A549 (cell line): ENCODE data around the gene FBLN1. TPM values are rescaled to one million over a fixed set of nuclear protein-coding genes. Genes with fewer than 3 reads are reported as not detected.
A peak's percentile ranks its signal among the peaks of the same experiment; 100 is the strongest.

Experiments
- CBX8 ChIP-seq: fragments of 200-600 bp; sonication (generic); IDR thresholded peaks from 2 replicates; pipeline ENCODE4 v1.6.1; 2016
- CEBPB ChIP-seq, 2 experiments: fragments of >200 bp in 1 of 2; sonication (Bioruptor Twin) in 1 of 2; formaldehyde crosslinking in 1 of 2; IDR thresholded peaks; 2 replicates each; pipeline ENCODE4 v1.6.1; 2012 to 2016
- CHD2 ChIP-seq: fragments of 150-350 bp; IDR thresholded peaks from 2 replicates; pipeline ENCODE4 v1.6.1; 2014; ENCODE audit warnings: low read length; ENCODE audit not compliant: partially characterized antibody
- CHD4 ChIP-seq: fragments of 200-600 bp; sonication (generic); IDR thresholded peaks from 2 replicates; pipeline ENCODE4 v1.6.1; 2016; ENCODE audit warnings: antibody characterized with exemption, mild to moderate bottlenecking, borderline replicate concordance
- CTCF ChIP-seq: fragments of >200 bp; sonication (Bioruptor Twin); formaldehyde crosslinking; IDR thresholded peaks from 3 replicates; pipeline ENCODE4 v1.5.1; 2016
- E2F6 ChIP-seq: IDR thresholded peaks from 2 replicates; pipeline ENCODE4 v1.6.1; 2012; ENCODE audit warnings: low read depth, borderline replicate concordance
- EHF ChIP-seq: fragments of 250-450 bp; sonication (Bioruptor Pico); IDR thresholded peaks from 2 replicates; pipeline ENCODE4 v1.5.0; 2020; ENCODE audit warnings: mild to moderate bottlenecking
- EHMT2 ChIP-seq: fragments of 200-600 bp; sonication (generic); IDR thresholded peaks from 2 replicates; pipeline ENCODE4 v1.6.1; 2016; ENCODE audit warnings: antibody characterized with exemption, low read depth, mild to moderate bottlenecking, moderate library complexity
- EP300 ChIP-seq, 2 experiments: fragments of >200 bp; sonication (Bioruptor Twin); formaldehyde crosslinking; IDR thresholded peaks; 2 replicates in 1 of 2; 3 replicates in 1 of 2; pipeline ENCODE4 v1.6.1; 2016 to 2017
- ESRRA ChIP-seq: fragments of 150-350 bp; IDR thresholded peaks from 2 replicates; pipeline ENCODE4 v1.6.1; 2014; ENCODE audit warnings: mild to moderate bottlenecking, low read length, borderline replicate concordance
- FOSB ChIP-seq: fragments of 250-450 bp; sonication (Bioruptor Pico); IDR thresholded peaks from 2 replicates; pipeline ENCODE4 v1.5.0; 2020; ENCODE audit warnings: mild to moderate bottlenecking, moderate library complexity
- FOXS1 ChIP-seq: fragments of 250-450 bp; sonication (Bioruptor Pico); IDR thresholded peaks from 2 replicates; pipeline ENCODE4 v1.5.0; 2020; ENCODE audit warnings: mild to moderate bottlenecking, moderate library complexity
- GATA3 ChIP-seq: IDR thresholded peaks from 2 replicates; pipeline ENCODE4 v1.6.1; 2012; ENCODE audit warnings: borderline replicate concordance
- HDAC2 ChIP-seq: fragments of 200-600 bp; sonication (generic); IDR thresholded peaks from 2 replicates; pipeline ENCODE4 v1.6.1; 2016
- HES2 ChIP-seq: fragments of >200 bp; sonication (Bioruptor Twin); formaldehyde crosslinking; IDR thresholded peaks from 2 replicates; pipeline ENCODE4 v1.6.1; 2016
- JUN ChIP-seq, 2 experiments: fragments of >200 bp; sonication (Bioruptor Twin); formaldehyde crosslinking; IDR thresholded peaks; 2 replicates in 1 of 2; 3 replicates in 1 of 2; pipeline ENCODE4 v1.6.1; 2016 to 2017
- MAFK ChIP-seq: fragments of 450-650 bp; IDR thresholded peaks from 2 replicates; pipeline ENCODE4 v1.6.1; 2014; ENCODE audit not compliant: partially characterized antibody
- MAX ChIP-seq: IDR thresholded peaks from 2 replicates; pipeline ENCODE4 v1.6.1; 2012
- MAZ ChIP-seq: fragments of 150-350 bp; IDR thresholded peaks from 2 replicates; pipeline ENCODE4 v1.6.1; 2014; ENCODE audit warnings: antibody characterized with exemption, low read depth, low read length, borderline replicate concordance
- MYC ChIP-seq: IDR thresholded peaks from 2 replicates; pipeline ENCODE4 v1.6.1; 2012; ENCODE audit warnings: mild to moderate bottlenecking, inconsistent platforms, low read length, improper control_type of control experiment, borderline replicate concordance
- NFE2L2 ChIP-seq: fragments of 150-350 bp; conservative IDR thresholded peaks from 2 replicates; pipeline ENCODE4 v1.6.1; 2014; ENCODE audit warnings: low read length
- NPAS2 ChIP-seq: fragments of 250-450 bp; sonication (Bioruptor Pico); IDR thresholded peaks from 2 replicates; pipeline ENCODE4 v1.8.0; 2022; ENCODE audit warnings: mild to moderate bottlenecking, moderate library complexity, borderline replicate concordance
- NR3C1 ChIP-seq: fragments of >200 bp; sonication (Bioruptor Twin); formaldehyde crosslinking; IDR thresholded peaks from 3 replicates; pipeline ENCODE4 v1.6.1; 2017
- PBX3 ChIP-seq: IDR thresholded peaks from 2 replicates; pipeline ENCODE4 v1.6.1; 2012
- PHF8 ChIP-seq: fragments of 200-600 bp; sonication (generic); IDR thresholded peaks from 2 replicates; pipeline ENCODE4 v1.6.1; 2016; ENCODE audit warnings: low read depth, mild to moderate bottlenecking, antibody characterized with exemption, moderate library complexity, borderline replicate concordance
- POLR2AphosphoS2 ChIP-seq: conservative IDR thresholded peaks from 2 replicates; pipeline ENCODE4 v1.6.1; 2012; ENCODE audit warnings: low read length, improper control_type of control experiment, inconsistent platforms
- RAD21 ChIP-seq, 2 experiments: fragments of >200 bp in 1 of 2; sonication (Bioruptor Twin) in 1 of 2; formaldehyde crosslinking in 1 of 2; IDR thresholded peaks in 1 of 2; conservative IDR thresholded peaks in 1 of 2; 2 replicates in 1 of 2; 3 replicates in 1 of 2; pipeline ENCODE4 v1.6.1; 2012 to 2018; ENCODE audit warnings: inconsistent platforms in 1 of 2
- RARB ChIP-seq: fragments of 250-450 bp; sonication (Bioruptor Pico); IDR thresholded peaks from 2 replicates; pipeline ENCODE4 v1.8.0; 2021; ENCODE audit warnings: mild to moderate bottlenecking, moderate library complexity
- RNF2 ChIP-seq: fragments of 200-600 bp; sonication (generic); IDR thresholded peaks from 2 replicates; pipeline ENCODE4 v1.6.1; 2016; ENCODE audit warnings: low read depth, mild to moderate bottlenecking, antibody characterized with exemption, moderate library complexity, borderline replicate concordance
- TFCP2L1 ChIP-seq: fragments of 250-450 bp; sonication (Bioruptor Pico); IDR thresholded peaks from 2 replicates; pipeline ENCODE4 v1.5.0; 2021; ENCODE audit warnings: mild to moderate bottlenecking
- TP53 ChIP-seq: fragments of 250-450 bp; sonication (Bioruptor Pico); IDR thresholded peaks from 2 replicates; pipeline ENCODE4 v1.5.0; 2021; ENCODE audit warnings: mild to moderate bottlenecking, moderate library complexity
- USF2 ChIP-seq: fragments of 450-650 bp; IDR thresholded peaks from 2 replicates; pipeline ENCODE4 v1.6.1; 2014; ENCODE audit warnings: antibody characterized with exemption
- ZFP36 ChIP-seq: fragments of 450-650 bp; IDR thresholded peaks from 2 replicates; pipeline ENCODE4 v1.6.1; 2014; ENCODE audit warnings: borderline replicate concordance; ENCODE audit not compliant: partially characterized antibody
- ZNF302 ChIP-seq: fragments of 250-450 bp; sonication (Bioruptor Pico); IDR thresholded peaks from 2 replicates; pipeline ENCODE4 v1.9.0; 2021; ENCODE audit warnings: inconsistent platforms, mild to moderate bottlenecking, moderate library complexity
- ZSCAN20 ChIP-seq: fragments of 250-450 bp; sonication (Bioruptor Pico); IDR thresholded peaks from 2 replicates; pipeline ENCODE4 v1.8.0; 2022; ENCODE audit warnings: mild to moderate bottlenecking, moderate library complexity
- polyA plus RNA-seq, 4 experiments: library from polyadenylated mRNA; depleted of rRNA in 3 of 4; stranded (reverse); fragments of >200 nt; fragmentation: RNase III in 1 of 4; extraction: RNeasy Plus Mini Kit Qiagen cat#74134 plus additional on column Dnase treatment in 1 of 4; gene quantifications; 2 replicates in 3 of 4; 3 replicates in 1 of 4; pipeline ENCODE4 v1.2.3, GENCODE V29; 2011 to 2017

Gene FBLN1
- polyA plus RNA-seq, 2 of the 4 experiments (the other 2 are of a cell fraction), result 18.2 to 32.7 TPM

GRCh38 chr22:45638834-45639746 is 136.4 kb downstream of the FBLN1 start (continued):
- TF ChIP-seq E2F6 (0 out of 2 replicates have a peak, but pooled peaks have one; percentile 50), CHD2 (no peak), PHF8 (no peak), ESRRA (no peak), TFCP2L1 (CRISPR knock-in tag) (no peak), RNF2 (no peak), MAFK (peak; percentile 100), MAZ (no peak), POLR2AphosphoS2 (no peak), FOXS1 (CRISPR knock-in tag) (no peak), RARB (CRISPR knock-in tag) (peak; percentile 94), EP300 (IDR thresholded peaks at IDR 0.05) (peak; percentile 92 to 97), CHD4 (no peak), NFE2L2 (peak; percentile 93), NPAS2 (CRISPR knock-in tag) (no peak), JUN (IDR thresholded peaks at IDR 0.05) (peak; percentile 73 to 96), CTCF (0 out of 3 replicates have a peak, but pooled peaks have one; percentile 8), USF2 (no peak), EHMT2 (no peak), HES2 (no peak), ZFP36 (peak; percentile 86), EHF (peak; percentile 68), TP53 (CRISPR knock-in tag) (0 out of 2 replicates have a peak, but pooled peaks have one; percentile 50), FOSB (0 out of 2 replicates have a peak, but pooled peaks have one; percentile 44), MYC (peak; percentile 65; the same call in 1 of the 2 replicates), GATA3 (peak; percentile 98), PBX3 (peak; percentile 87), MAX (peak; percentile 94), CEBPB (IDR thresholded peaks at IDR 0.05) (peak; percentile 84 to 99), NR3C1 (no peak), ZSCAN20 (CRISPR knock-in tag) (peak; percentile 18; the same call in 1 of the 2 replicates), HDAC2 (no peak), RAD21 (conservative IDR thresholded peaks at IDR 0.05 in 1 of 2, IDR thresholded peaks at IDR 0.05 in 1 of 2) (peak; percentile 34 to 65; a peak in 4 of 5 replicates), CBX8 (no peak), ZNF302 (CRISPR knock-in tag) (0 out of 2 replicates have a peak, but pooled peaks have one; percentile 14)
